Adrenal gland (tissue), 12 donors: ENCODE results near the gene CRELD1. TPM values are rescaled to one million over a fixed set of nuclear protein-coding genes. Genes with fewer than 3 reads are reported as not detected.
A peak's percentile ranks its signal among the peaks of the same experiment; 100 is the strongest.

ENCODE experiments used
- DNase-seq, 7 donors: peaks; one replicate each; pipeline ENCODE4 v3.0.0-alpha.2; 2019 to 2020
- H3K27ac ChIP-seq, 5 donors: fragments of 200-600 bp; sonication (generic) in 4 of 5; 1 replicate in 3 of 5; 2 replicates in 2 of 5; pipeline versions ENCODE4 v1.5.1 to v1.8.0; 2016 to 2020; ENCODE audit warnings: mild to moderate bottlenecking in 1 of 5
- H3K27me3 ChIP-seq: fragments of 200-600 bp; 2 replicates; pipeline ENCODE4 v1.8.0; 2021
- H3K36me3 ChIP-seq, 2 donors: fragments of 200-600 bp; replicated peaks in 1 of 2; 1 replicate in 1 of 2; 2 replicates in 1 of 2; pipeline versions ENCODE4 v1.5.1 to v1.8.0; 2018 to 2022
- H3K4me1 ChIP-seq, 2 donors: fragments of 200-600 bp; replicated peaks in 1 of 2; 1 replicate in 1 of 2; 2 replicates in 1 of 2; pipeline versions ENCODE4 v1.5.1 to v1.8.0; 2018 to 2021
- H3K4me3 ChIP-seq, 4 donors: fragments of 200-600 bp; sonication (generic) in 3 of 4; one replicate each; pipeline ENCODE4 v1.5.1; 2016 to 2018
- H3K9me3 ChIP-seq, 3 donors: fragments of 200-600 bp; sonication (generic) in 1 of 3; replicated peaks in 1 of 3; 1 replicate in 2 of 3; 2 replicates in 1 of 3; pipeline versions ENCODE4 v1.5.1 to v1.8.0; 2016 to 2021
- POLR2A ChIP-seq, 2 donors: fragments of 450-650 bp; IDR thresholded peaks; one replicate each; pipeline ENCODE4 v1.6.1; 2017; ENCODE audit warnings: antibody characterized with exemption in 2 of 2, mild to moderate bottlenecking in 2 of 2, moderate library complexity in 1 of 2
- WGBS, 4 donors: extraction: QIAGEN DNeasy Blood & Tissue Kit in 2 of 4; methylation state at CpG; one replicate each; pipeline versions ENCODE4 v1.1.5 to v1.1.7; 2013 to 2017; 5-methylcytosine and 5-hydroxymethylcytosine counted together
- intact Hi-C, 2 donors: fragments of 100-400 bp; cut with DNase I; formaldehyde crosslinking; loops; one replicate each; pipeline versions ENCODE4 v1.14.1 to v1.15.0; 2022 to 2023
- polyA plus RNA-seq, 3 donors: library from polyadenylated mRNA; stranded (reverse); fragments of 200-250 nt in 2 of 3; fragments of 350-450 nt in 1 of 3; fragmentation: Illumina TruSeq in 1 of 3; extraction: RNeasy Lipid Tissue Mini Kit (QIAGEN cat#74804) in 1 of 3; gene quantifications; one replicate each; pipeline ENCODE4 v1.2.3, GENCODE V29; 2013 to 2014
- total RNA-seq, 9 donors: library from RNA; depleted of rRNA in 4 of 9; stranded (reverse); fragments of >200 nt in 4 of 9; fragments of 120-200 nt in 1 of 9; fragmentation: NEBNext Ultra II Directional in 1 of 9; extraction: Animal tissue kit (Norgen Biotek cat#: 25700) in 1 of 9; gene quantifications; one replicate each; pipeline versions ENCODE4 v1.1.0 to v1.2.4, GENCODE V29; 2013 to 2023
- TF ChIP-seq, protein P1 (sequence below), 6 experiments: fragments of 450-650 bp in 4 of 6; fragments of 200-600 bp in 2 of 6; sonication (generic) in 1 of 6; IDR thresholded peaks; 1 replicate in 5 of 6; 2 replicates in 1 of 6; pipeline versions ENCODE4 v1.5.1 to v1.8.0; 2016 to 2021; ENCODE audit warnings: antibody characterized with exemption in 6 of 6, mild to moderate bottlenecking in 2 of 6, moderate library complexity in 1 of 6
- donor health status: healthy with polysubstance abuse.
- donor health status: Bipolar disorder and iron deficiency.
- donor health status: DM: yes; HTN: yes; CAD: no.
- donor health status: DM: no; HTN: no; CAD: no.
- donor health status: DM: no; HTN: no; CAD: no.
- donor health status: DM: yes; HTN: yes; CAD: no.

Gene CRELD1
- total and polyA plus RNA-seq, 12 donors: 28.8 to 137 (median 47.8) TPM

DNA sequence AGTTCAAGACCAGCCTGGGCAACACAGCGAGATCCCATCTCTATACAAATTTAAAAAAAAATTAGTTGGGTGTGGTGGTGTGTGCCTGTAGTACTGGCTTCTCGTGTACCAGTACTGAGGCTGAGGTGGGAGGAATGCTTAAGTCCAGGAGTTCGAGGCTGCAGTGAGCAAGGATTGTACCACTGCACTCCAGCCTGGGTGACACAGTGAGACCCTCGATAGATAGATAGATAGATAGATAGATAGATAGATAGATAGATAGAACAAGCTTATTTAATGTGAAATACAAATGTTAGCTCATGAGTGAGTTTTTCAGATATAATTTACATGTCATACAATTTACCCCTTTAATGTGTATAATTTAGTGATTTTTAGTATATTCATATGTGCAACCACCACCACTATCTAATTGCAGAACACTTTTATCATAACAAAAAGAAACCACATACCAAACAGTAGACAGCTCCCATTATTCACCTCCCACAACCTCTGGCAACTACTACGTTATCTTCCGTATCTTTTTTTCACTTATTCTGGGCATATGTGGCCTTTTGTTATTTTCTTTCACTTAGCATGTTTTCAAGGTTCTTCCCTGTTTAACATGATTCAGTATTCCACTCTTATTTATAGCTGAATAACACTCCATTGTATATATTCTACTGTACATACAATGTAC lies 31.7 kb downstream of the CRELD1 start:
- WGBS, 4 donors: 87 to 96% (median 91%) methylated on average over 6 of the region's 6 CpGs
- TF ChIP-seq POLR2A (IDR thresholded peaks at IDR 0.05): no peak
- TF ChIP-seq, protein P1, sequence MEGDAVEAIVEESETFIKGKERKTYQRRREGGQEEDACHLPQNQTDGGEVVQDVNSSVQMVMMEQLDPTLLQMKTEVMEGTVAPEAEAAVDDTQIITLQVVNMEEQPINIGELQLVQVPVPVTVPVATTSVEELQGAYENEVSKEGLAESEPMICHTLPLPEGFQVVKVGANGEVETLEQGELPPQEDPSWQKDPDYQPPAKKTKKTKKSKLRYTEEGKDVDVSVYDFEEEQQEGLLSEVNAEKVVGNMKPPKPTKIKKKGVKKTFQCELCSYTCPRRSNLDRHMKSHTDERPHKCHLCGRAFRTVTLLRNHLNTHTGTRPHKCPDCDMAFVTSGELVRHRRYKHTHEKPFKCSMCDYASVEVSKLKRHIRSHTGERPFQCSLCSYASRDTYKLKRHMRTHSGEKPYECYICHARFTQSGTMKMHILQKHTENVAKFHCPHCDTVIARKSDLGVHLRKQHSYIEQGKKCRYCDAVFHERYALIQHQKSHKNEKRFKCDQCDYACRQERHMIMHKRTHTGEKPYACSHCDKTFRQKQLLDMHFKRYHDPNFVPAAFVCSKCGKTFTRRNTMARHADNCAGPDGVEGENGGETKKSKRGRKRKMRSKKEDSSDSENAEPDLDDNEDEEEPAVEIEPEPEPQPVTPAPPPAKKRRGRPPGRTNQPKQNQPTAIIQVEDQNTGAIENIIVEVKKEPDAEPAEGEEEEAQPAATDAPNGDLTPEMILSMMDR (IDR thresholded peaks at IDR 0.05): no peak
- H3K27ac ChIP-seq: no peak overlapping the region
- peaks cover 0 to 43% of the 10 kb centered on the region in 2 donors for H3K36me3 ChIP-seq
- intact Hi-C loops: no loop called here
- H3K27me3 ChIP-seq: no peaks in the 10 kb centered on the region
- H3K4me3 ChIP-seq: no peak overlapping the region
- H3K9me3 ChIP-seq: no peaks in the 10 kb centered on the region
- no peaks in the 10 kb centered on the region for H3K4me1 ChIP-seq
- DNase-seq: peak in 1 of 7 donors; percentile 24

DNA sequence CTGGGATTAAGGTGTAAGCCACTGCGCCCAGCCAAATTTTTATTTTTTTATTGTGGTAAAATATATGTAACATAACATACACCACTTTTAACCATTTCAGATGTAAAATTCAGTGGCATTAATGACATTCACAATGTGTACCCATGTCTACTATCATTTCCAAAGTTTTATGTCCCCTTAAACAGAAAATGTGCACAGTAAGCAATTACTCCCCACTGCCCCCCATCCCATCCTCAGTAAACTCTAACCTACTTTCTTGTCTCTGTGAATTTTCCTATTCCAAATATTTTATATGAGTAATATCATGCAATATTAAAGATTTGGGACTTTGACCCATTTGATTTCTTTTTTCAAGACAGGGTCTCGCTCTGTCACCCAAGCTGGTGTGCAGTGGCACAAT lies 33.2 kb downstream of the CRELD1 start:
- peaks cover 0 to 58% of the 10 kb centered on the region in 2 donors for H3K36me3 ChIP-seq
- no peak overlapping the region for H3K4me3 ChIP-seq
- H3K27me3 ChIP-seq: no peaks in the 10 kb centered on the region
- intact Hi-C loops: no loop called here
- WGBS, 4 donors: 97 to 100% (median 99%) methylated on average over 2 of the region's 2 CpGs
- H3K27ac ChIP-seq: no peak overlapping the region
- DNase-seq: no peak
- H3K4me1 ChIP-seq: no peaks in the 10 kb centered on the region
- no peaks in the 10 kb centered on the region for H3K9me3 ChIP-seq
- TF ChIP-seq, protein P1 (IDR thresholded peaks at IDR 0.05): no peak
- no peak for TF ChIP-seq POLR2A (IDR thresholded peaks at IDR 0.05)

DNA sequence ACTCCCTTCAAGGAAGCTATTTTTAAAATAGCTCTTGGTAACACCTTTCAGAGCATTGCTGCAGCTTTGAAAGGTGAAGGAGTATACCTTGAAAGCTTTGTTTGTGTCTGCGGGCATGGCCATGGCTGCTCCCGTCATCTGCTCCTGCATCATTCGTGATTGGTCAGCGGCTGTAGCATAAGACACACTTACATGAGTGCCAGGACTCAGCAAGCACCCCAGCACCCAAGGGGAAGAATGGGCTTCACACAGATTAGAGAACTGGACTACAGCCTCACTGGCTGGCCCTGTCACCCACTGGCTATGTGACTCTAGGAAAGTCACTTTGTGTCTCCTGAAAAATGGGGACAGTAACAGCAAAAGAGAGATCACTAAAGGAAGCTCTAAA lies 36.0 kb downstream of the CRELD1 start:
- Histone ChIP-seq H3K4me3 (no peak overlapping the region), H3K27me3 (no peaks in the 10 kb centered on the region), H3K27ac (no peak overlapping the region), H3K4me1 (no peaks in the 10 kb centered on the region), H3K36me3 (peaks cover 0 to 76% of the 10 kb centered on the region in 2 donors), H3K9me3 (no peaks in the 10 kb centered on the region)
- intact Hi-C loops: no loop called here
- DNase-seq: peak in 1 of 7 donors; percentile 20
- WGBS, 4 donors: 91 to 98% (median 95%) methylated on average over 4 of the region's 4 CpGs
- TF ChIP-seq, protein P1 (IDR thresholded peaks at IDR 0.05): no peak
- no peak for TF ChIP-seq POLR2A (IDR thresholded peaks at IDR 0.05)

DNA sequence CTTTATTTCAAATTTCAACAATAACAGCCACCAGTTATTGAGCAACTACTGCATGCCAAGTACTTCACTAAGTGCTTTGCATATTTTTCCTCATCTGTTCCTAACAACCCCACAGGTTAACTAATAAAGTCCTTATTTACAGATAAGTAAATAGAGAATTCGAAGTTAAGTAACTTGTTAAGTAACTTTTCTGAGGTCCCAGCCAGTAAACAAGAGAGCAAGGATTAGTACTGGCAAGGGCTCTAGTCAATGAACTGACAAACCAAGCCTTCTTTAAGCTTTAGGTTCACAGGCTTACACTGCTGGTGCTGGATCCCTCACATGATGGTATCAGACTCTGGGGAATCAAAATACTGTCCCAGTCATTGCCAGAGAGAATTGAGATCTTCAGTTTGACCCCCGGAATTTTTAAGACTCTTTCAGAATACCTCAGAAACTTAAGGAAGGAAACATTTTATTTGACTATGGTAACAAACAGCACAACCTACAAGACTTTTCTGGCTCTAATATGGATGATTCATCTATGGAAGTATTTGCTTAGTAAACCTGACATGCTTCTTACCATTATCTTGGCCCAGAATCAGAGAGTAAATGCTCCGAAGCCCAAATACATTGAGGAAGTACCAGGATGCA lies 36.5 kb downstream of the CRELD1 start:
- intact Hi-C loops: no loop called here
- TF ChIP-seq, protein P1 (IDR thresholded peaks at IDR 0.05): no peak
- TF ChIP-seq POLR2A (IDR thresholded peaks at IDR 0.05): no peak
- no peaks in the 10 kb centered on the region for H3K27me3 ChIP-seq
- no peak overlapping the region for H3K4me3 ChIP-seq
- peaks cover 0 to 80% of the 10 kb centered on the region in 2 donors for H3K36me3 ChIP-seq
- no peaks in the 10 kb centered on the region for H3K9me3 ChIP-seq
- WGBS, 4 donors: 91 to 92% (median 91%) methylated on average over 3 of the region's 3 CpGs
- H3K4me1 ChIP-seq: no peaks in the 10 kb centered on the region
- no peak for DNase-seq
- no peak overlapping the region for H3K27ac ChIP-seq
